HG03442 (cell line): ENCODE measurements around the gene VDAC1.

Source experiments
- ATAC-seq: cut with Tn5 transposase; IDR thresholded peaks from one replicate; pipeline ENCODE4 v1.9.1; 2021; ENCODE audit warnings: mild to moderate bottlenecking, moderate library complexity; ENCODE audit not compliant: unreplicated experiment

Gene VDAC1

GRCh38 chr5:133927300-133928180, 77.2 kb downstream of the VDAC1 start:
- ATAC-seq, result no peak

DNA sequence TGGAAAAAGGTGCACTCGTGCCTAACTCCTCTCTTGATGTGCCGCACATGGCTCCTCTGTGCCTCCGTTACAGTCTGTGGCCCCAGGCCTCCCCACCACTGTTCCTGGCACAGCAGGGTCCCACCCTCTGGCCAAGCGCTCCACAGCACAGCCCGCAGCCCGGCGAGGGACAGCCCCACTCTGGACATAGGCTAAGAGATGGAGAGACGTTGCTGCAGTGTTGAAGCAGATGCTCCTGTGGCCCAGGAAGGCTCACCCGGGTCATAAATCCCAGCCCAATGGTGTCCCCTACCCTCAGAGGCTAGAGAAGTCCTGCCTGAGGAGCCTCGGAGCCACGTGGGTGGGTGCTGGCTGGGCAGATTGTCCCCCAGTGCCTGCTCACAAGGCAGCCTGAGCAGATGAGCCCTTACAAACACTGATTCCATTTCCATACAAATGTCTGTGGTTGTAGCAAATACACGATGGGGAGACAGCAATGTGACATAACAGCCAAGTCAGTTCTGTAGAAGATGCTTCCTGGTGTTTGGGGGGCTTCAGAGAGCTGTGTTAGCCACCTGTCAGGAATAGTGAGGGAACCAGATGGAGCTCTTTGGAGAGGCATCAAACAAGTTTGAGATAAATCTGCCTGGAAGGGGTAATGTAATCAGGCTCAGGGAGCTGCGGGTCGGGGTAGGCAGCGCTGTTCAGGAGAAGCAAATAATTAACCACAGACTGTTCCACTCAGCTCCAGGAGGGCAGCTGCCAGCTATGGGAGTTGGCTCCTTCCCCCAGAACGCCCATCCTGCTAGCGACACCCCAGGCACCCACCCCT, 78.1 kb downstream of the VDAC1 start:
- ATAC-seq, result no peak

DNA sequence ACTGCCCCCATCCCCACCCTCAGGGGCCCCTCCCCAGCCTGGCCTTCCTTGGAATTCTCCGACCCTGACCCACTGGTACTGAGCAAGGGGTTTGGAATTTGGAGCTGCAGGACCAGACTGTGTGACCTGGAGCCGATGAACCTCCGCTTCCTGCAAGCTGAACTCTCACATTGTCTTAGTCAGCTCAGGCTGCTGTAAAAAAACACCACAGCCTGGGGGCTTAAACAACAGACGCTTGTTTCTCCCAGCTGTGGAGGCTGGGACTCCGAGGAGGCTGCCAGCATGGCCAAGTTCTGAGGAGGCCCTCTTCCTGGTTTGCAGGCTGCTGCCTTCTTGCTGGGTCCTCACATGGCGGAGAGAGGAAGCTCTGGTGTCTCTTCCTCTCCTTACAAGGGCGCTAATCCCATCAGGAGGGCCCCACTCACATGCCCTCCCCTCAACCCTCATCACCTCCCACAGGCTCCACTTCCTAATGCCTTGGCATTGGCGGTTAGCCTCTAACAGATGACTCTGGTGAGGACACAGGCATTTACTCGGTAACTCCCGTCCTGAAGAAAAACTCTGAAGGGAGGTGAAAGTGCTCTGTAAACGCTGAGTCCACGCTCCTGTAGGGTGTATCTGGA, 78.8 kb downstream of the VDAC1 start:
- no peak for ATAC-seq

DNA sequence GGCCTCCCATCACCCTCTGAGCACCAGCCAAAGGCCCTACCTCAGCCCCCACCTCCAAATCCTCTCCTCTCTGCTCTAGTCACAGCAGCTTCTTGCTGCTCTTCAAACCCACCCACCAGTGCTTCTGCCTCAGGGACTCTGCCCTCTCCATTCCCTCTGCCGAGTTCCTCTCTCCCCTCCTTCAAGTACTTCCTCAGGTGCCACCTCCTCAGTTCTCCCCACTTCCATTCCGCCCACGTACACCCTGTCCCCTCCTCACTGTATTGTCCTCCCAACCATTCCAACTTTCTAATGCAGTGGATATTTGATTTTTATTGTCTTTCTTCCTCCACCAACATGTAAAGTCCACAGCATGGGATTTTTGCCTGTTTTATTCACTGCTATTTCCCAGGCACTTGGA, 79.5 kb downstream of the VDAC1 start:
- ATAC-seq, result no peak

DNA sequence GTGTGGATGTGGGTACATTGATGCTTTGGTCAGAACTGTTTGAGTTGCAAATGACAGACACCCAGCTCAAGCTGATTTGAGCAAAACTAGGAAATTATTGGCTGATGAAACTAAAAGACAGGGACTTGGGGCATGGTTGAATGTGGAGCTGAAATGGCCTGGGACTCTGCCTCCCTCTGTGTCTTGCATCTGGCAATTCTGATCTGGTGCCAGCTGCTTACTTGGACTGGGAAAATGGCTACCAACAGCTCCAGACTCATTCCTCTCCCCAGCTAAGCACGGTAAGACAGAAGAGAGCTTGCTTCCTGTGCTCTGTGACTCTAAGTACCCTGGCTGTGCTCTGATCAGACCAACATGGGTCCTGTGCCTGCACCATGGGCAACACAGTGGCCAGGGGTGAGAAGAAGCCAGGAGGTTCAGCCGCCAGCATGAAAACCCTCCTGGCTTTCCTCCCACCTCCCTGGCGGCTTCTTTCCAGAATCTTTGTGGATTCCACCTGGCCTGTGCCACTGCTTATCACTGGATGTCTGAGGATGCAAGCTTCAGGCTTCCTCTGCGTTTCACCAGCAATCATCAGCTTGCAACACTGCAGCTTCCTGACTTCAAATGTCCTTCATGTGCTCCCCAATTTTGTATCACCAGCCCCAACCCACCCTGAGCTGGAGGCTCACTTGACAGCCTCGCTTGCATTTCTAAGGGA, 80.4 kb downstream of the VDAC1 start:
- ATAC-seq, result no peak

- no peak for ATAC-seq
Observed at GRCh38 chr5:133921979-133922378, 82.8 kb downstream of the VDAC1 start.
